Hepatocyte (in vitro differentiated cells): ENCODE measurements around the gene PVALEF. TPM values are rescaled to one million over a fixed set of nuclear protein-coding genes. Genes with fewer than 3 reads are reported as not detected.

Source experiments
- DNase-seq: peaks from one replicate; pipeline ENCODE4 v3.0.0-alpha.2; 2016; ENCODE audit warnings: low spot score
- H2AFZ ChIP-seq: fragments of 200-600 bp; sonication (generic); 2 replicates; pipeline ENCODE4 v1.6.0; 2016; ENCODE audit warnings: antibody characterized with exemption, mild to moderate bottlenecking
- H3K27ac ChIP-seq: fragments of 200-600 bp; sonication (generic); 2 replicates; pipeline ENCODE4 v1.5.1; 2016; ENCODE audit warnings: mild to moderate bottlenecking
- H3K27me3 ChIP-seq: fragments of 200-600 bp; sonication (generic); 2 replicates; pipeline ENCODE4 v1.6.1; 2016
- H3K36me3 ChIP-seq: fragments of 200-600 bp; sonication (generic); replicated peaks from 2 replicates; pipeline ENCODE4 v1.5.1; 2016; ENCODE audit warnings: low read depth; ENCODE audit not compliant: insufficient read depth
- H3K4me1 ChIP-seq: fragments of 200-600 bp; sonication (generic); 2 replicates; pipeline ENCODE4 v1.5.1; 2016; ENCODE audit warnings: mild to moderate bottlenecking, moderate library complexity; ENCODE audit not compliant: insufficient read depth
- H3K4me2 ChIP-seq: fragments of 200-600 bp; sonication (generic); 2 replicates; pipeline ENCODE4 v1.6.0; 2016
- H3K4me3 ChIP-seq: fragments of 200-600 bp; sonication (generic); 2 replicates; pipeline ENCODE4 v1.5.1; 2016; ENCODE audit warnings: mild to moderate bottlenecking
- H3K79me2 ChIP-seq: fragments of 200-600 bp; sonication (generic); 2 replicates; pipeline ENCODE4 v1.6.0; 2017; ENCODE audit warnings: mild to moderate bottlenecking
- H3K9me2 ChIP-seq: fragments of 200-600 bp; sonication (generic); replicated peaks from 2 replicates; pipeline ENCODE4 v1.6.0; 2017; ENCODE audit warnings: mild to moderate bottlenecking; ENCODE audit not compliant: insufficient read depth
- H3K9me3 ChIP-seq: fragments of 200-600 bp; sonication (generic); 2 replicates; pipeline ENCODE4 v1.5.1; 2016; ENCODE audit warnings: low read depth, mild to moderate bottlenecking
- H4K20me1 ChIP-seq: fragments of 200-600 bp; sonication (generic); 2 replicates; pipeline ENCODE4 v1.6.0; 2016; ENCODE audit warnings: mild to moderate bottlenecking; ENCODE audit not compliant: insufficient read depth, poor library complexity, severe bottlenecking
- EZH2 ChIP-seq: fragments of 200-600 bp; sonication (generic); IDR thresholded peaks from 2 replicates; pipeline ENCODE4 v1.6.1; 2016; ENCODE audit warnings: antibody characterized with exemption, mild to moderate bottlenecking, borderline replicate concordance
- EZH2phosphoT487 ChIP-seq: fragments of 200-600 bp; sonication (generic); IDR thresholded peaks from one replicate; pipeline ENCODE4 v1.6.1; 2018; ENCODE audit warnings: antibody characterized with exemption, mild to moderate bottlenecking, low read depth, moderate library complexity; ENCODE audit not compliant: unreplicated experiment, severe bottlenecking
- WGBS: methylation state at CpG from one replicate; pipeline ENCODE4 v1.1.6; 2016; ENCODE audit warnings: low lambda C conversion rate; ENCODE audit errors: missing lambda C conversion rate; 5-methylcytosine and 5-hydroxymethylcytosine counted together
- polyA plus RNA-seq: library from polyadenylated mRNA; unstranded; fragments of >200 nt; fragmentation: Nextera tagmentation; extraction: Ambion mirVana; gene quantifications from 2 replicates; pipeline ENCODE4 v1.2.1, GENCODE V29; 2016
- total RNA-seq: library from RNA; depleted of rRNA; stranded (reverse); fragments of >200 nt; gene quantifications from 2 replicates; pipeline ENCODE4 v1.2.3, GENCODE V29; 2014
- TF ChIP-seq, protein P1 (sequence below): fragments of 200-600 bp; sonication (generic); IDR thresholded peaks from 2 replicates; pipeline ENCODE4 v1.5.1; 2016; ENCODE audit warnings: antibody characterized with exemption, mild to moderate bottlenecking; ENCODE audit not compliant: poor library complexity

The PVALEF gene
- total and polyA plus RNA-seq, 2 experiments from 2014 or later, result 0.15 TPM; not detected in 1

DNA sequence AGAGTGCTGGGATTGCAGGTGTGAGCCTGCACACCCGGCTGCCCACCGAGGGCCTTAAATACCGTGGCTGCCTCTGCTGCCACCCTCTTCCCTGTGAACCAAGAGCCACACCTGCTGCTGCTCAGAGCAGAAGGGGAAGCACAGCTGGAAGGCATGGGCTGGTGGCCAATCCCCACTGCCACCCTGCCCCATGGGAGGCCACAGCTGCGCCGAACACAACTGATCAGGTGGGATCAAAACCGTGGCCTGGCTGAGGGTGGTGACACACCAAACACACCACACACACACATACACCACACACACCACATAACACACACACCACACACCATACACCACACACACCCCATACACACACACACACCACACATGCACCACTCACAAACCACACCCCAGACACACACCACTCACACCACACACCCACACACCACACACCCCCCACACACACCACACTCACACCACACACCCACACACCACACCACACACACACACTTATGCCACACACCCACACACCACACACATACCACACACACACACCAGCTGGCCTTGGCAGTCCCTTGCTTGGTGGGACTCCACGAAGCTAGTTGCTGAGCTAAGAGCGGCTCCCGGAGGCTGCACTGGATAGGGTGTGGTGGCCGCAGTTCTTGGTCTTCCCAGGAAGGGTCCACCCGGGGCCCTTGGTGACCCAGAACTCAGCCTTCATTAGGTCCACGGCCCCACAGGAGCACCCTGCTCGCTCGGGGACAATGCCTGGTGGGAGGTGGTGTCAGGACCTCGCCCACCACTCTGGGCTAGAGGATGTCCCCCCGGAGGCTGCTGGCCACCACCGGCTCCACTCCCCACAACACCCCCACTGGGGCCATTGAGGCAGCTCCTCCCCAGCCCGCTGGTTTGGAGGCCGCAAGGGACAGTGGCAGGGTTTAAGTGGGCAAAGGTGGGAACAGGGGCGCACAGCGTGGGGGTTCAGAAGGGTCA lies 42.6 kb downstream of the PVALEF start:
- Histone ChIP-seq H3K27me3 (no peaks in the 10 kb centered on the region), H3K27ac (no peak overlapping the region), H2AFZ (no peak overlapping the region), H3K79me2 (no peaks in the 10 kb centered on the region), H3K4me3 (no peak overlapping the region), H4K20me1 (no peaks in the 10 kb centered on the region), H3K9me2 (no peaks in the 10 kb centered on the region), H3K4me2 (no peak overlapping the region), H3K4me1 (no peaks in the 10 kb centered on the region), H3K9me3 (no peaks in the 10 kb centered on the region), H3K36me3 (no peaks in the 10 kb centered on the region)
- whole genome bisulfite sequencing, result 95% methylated on average over 19 of the region's 21 CpGs
- DNase-seq, result no peak
- no peak for TF ChIP-seq EZH2
- TF ChIP-seq, protein P1, sequence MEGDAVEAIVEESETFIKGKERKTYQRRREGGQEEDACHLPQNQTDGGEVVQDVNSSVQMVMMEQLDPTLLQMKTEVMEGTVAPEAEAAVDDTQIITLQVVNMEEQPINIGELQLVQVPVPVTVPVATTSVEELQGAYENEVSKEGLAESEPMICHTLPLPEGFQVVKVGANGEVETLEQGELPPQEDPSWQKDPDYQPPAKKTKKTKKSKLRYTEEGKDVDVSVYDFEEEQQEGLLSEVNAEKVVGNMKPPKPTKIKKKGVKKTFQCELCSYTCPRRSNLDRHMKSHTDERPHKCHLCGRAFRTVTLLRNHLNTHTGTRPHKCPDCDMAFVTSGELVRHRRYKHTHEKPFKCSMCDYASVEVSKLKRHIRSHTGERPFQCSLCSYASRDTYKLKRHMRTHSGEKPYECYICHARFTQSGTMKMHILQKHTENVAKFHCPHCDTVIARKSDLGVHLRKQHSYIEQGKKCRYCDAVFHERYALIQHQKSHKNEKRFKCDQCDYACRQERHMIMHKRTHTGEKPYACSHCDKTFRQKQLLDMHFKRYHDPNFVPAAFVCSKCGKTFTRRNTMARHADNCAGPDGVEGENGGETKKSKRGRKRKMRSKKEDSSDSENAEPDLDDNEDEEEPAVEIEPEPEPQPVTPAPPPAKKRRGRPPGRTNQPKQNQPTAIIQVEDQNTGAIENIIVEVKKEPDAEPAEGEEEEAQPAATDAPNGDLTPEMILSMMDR, result no peak
- TF ChIP-seq EZH2phosphoT487, result no peak

DNA sequence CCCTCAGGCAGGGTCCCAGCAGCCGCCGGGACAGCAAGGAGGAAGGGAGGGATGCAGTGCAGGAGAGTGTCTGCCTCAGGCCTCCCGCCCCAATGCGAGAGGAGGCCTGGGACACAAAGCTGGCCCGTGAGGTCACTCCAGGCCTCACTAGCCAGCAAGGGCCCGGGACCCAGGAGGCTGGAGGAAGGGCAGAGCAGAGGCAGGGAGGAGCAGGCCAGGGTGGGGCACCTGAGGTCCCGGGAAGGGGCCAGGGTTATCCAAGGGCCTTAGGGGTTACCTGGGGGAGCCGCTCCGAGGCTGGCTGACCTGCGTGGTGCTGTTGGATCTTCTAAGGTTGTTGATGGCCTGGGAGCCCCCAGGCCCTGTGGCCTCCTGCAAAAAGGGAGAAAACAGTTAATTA lies 43.3 kb downstream of the PVALEF start:
- TF ChIP-seq EZH2phosphoT487, result no peak
- TF ChIP-seq EZH2, result no peak
- TF ChIP-seq, protein P1, result no peak
- no peaks in the 10 kb centered on the region for H3K27me3 ChIP-seq
- no peaks in the 10 kb centered on the region for H3K9me2 ChIP-seq
- no peaks in the 10 kb centered on the region for H3K79me2 ChIP-seq
- H3K4me2 ChIP-seq, result no peak overlapping the region
- 96% methylated on average over 10 of the region's 10 CpGs for whole genome bisulfite sequencing
- no peaks in the 10 kb centered on the region for H3K4me1 ChIP-seq
- H4K20me1 ChIP-seq, result no peaks in the 10 kb centered on the region
- no peak for DNase-seq
- H3K36me3 ChIP-seq, result no peaks in the 10 kb centered on the region
- no peaks in the 10 kb centered on the region for H3K9me3 ChIP-seq
- no peak overlapping the region for H3K4me3 ChIP-seq
- H2AFZ ChIP-seq, result no peak overlapping the region
- no peak overlapping the region for H3K27ac ChIP-seq

DNA sequence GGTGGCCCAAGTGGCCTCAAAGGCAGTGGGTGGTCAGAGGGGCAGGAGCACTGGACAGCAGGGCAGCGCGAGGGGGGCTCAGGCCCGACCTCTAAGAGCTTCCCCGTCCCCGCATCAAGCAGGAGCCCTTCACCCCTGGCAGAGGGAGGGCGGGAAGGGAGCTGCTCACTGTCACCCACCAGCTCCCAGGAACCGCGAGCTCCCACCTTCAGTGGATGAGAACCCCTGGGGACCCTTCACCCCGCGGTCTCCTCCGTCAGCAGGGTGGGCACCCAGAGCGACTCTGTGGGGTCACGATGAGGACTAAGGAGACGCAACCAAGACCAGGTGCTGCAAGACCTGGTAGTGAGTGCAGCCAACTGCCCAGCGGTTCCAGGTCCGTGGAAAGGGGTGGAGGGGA lies 43.8 kb downstream of the PVALEF start:
- Histone ChIP-seq H3K4me2 (no peak overlapping the region), H3K4me3 (no peak overlapping the region), H3K9me2 (no peaks in the 10 kb centered on the region), H3K27me3 (no peaks in the 10 kb centered on the region), H3K36me3 (no peaks in the 10 kb centered on the region), H3K27ac (no peak overlapping the region), H3K9me3 (no peaks in the 10 kb centered on the region), H3K79me2 (no peaks in the 10 kb centered on the region), H4K20me1 (no peaks in the 10 kb centered on the region), H2AFZ (no peak overlapping the region), H3K4me1 (no peaks in the 10 kb centered on the region)
- TF ChIP-seq, protein P1, result no peak
- TF ChIP-seq EZH2 (no peak), EZH2phosphoT487 (no peak)
- WGBS, result 98% methylated on average over 16 of the region's 16 CpGs
- no peak for DNase-seq
